Left hindlimb (tissue), 1 donor: ENCODE measurements around the gene WDR43.

Experiments used
- DNase-seq: peaks from one replicate; pipeline ENCODE4 v3.0.0-alpha.2; 2018

Gene WDR43

DNA sequence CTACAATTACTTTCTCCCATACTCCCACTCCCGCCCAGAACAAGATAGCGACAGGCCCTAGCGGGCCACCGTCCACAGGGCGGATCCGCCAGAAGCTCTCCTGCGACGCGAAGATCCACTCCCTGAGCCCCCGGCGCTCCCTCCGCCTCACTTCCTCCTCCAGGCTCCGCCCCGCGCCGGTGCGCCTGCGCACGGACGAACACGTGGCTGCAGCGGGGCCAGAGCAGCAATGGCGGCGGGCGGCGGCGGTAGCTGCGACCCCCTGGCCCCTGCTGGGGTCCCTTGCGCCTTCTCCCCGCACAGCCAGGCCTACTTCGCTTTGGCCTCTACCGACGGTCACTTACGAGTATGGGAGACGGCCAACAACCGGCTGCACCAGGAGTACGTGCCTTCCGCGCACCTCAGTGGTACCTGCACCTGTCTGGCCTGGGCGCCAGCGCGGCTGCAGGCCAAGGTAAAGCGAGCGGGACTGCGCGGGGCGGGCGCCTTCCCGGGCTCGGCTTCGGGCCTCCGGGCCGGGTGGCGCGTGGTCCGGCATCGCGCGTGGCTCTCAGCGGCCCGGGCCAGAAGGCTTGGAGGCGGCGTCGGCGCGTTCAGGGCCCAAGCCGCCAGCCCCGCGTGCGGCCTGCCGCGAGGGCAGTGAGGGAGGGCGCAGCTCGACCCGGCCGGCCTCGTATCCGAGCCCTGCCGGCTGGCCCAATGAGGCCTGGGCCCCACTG lies at the start of gene WDR43:
Gene WDR43 (plus strand): TSS at position 198 of the 719 bp plus-strand sequence. CDS start 32 bp downstream, at position 230.
- peak; percentile 98 for DNase-seq

DNA sequence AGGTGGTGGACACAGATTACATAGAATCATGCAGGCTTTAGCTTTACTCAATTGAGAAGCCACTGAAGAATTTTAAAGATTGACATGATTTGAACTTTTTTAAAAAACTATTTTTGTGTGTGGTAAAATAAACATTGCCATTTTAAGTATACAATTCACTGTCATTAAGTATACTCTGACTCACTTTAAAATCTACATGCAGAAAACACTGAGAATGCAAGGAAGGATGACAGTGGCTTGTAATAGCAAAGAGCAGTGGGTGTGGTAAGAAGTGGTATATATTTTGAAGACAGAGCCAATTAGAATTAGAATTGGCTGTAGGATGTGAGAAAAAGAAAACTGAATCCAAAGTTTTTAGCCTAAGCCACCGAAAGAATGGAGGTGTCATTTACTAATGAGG lies 39.3 kb upstream of the WDR43 start:
- no peak for DNase-seq

- DNase-seq, result no peak
These were observed 38.5 kb upstream of the WDR43 start for GRCh38 chr2:28855977-28856376.

- no peak for DNase-seq
These were observed 25.9 kb upstream of the WDR43 start for GRCh38 chr2:28868611-28869010.

- DNase-seq, result no peak
These were observed 24.8 kb upstream of the WDR43 start for GRCh38 chr2:28869494-28870145.

DNA sequence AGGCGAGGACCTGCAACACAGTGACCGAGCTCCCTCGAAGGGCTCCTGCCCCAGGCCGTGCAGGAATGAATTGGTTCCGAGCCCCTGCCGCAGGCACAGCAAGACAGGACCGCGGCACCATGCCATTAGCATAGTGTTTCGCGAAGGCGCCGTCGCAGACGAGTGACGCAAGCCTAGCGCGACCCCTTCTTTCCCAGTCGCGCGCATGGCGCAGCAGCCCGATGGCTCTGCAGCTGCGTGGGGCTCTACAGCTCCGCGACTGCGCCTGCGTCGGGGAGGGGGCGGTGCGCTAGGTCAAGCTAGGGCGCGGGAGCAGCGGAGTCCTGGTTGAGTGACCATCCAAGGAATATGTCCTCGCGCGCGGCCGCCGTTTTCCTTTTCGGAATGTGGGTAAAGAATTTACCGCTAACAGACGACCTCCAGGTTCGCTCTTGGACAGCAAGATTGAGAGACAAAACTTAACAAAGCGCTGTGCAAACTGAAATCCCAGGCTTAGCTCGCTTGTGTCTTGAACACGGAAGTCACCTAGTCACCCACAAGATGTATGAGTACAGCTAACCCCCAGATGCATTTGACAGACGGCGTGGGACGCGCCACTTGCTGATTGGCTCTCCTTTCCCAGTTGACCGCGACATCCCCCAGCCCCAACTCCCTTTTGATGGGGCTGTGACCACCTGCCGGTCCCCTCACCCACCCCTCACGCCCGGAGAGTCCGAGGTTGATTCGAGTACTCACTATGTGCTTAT lies 24.1 kb upstream of the WDR43 start, which contains the start of gene TRMT61B:
Gene TRMT61B (minus strand): TSS at position 164 of the 746 bp plus-strand sequence. CDS start 32 bp downstream, at position 132.
- peak; percentile 96 for DNase-seq

- DNase-seq, result no peak
These were observed 22.8 kb upstream of the WDR43 start for GRCh38 chr2:28871620-28872019.

- DNase-seq, result no peak
These were observed 14.3 kb upstream of the WDR43 start for GRCh38 chr2:28880193-28880592.

GRCh38 chr2:28893488-28893887 lies 979 bp upstream of the WDR43 start:
- no peak for DNase-seq

- peak; percentile 51 for DNase-seq
These were observed 874 bp downstream of the WDR43 start for GRCh38 chr2:28895189-28895893.

- DNase-seq, result no peak
These were observed 2.4 kb downstream of the WDR43 start for GRCh38 chr2:28896906-28897305.

DNA sequence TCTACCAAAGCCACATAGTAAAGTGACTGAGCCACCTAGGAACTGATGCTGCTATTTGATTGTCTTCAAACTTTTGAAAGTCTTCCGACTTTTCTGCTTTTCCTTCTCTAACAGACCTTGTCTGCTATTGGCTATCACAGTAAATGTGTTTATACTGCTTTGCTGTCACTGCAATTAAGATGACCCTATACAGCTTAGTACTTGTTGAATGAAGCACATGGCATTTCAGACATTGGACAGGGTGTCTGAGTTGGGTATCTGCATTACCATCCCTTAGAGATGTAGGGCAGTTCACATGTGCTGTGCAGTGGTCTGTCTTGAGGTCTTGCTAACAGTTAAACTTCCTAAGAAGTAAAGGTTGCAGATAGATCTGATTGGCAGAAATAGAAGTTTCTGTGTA lies 3.6 kb downstream of the WDR43 start:
- no peak for DNase-seq

GRCh38 chr2:28901202-28901601 lies 6.7 kb downstream of the WDR43 start:
- DNase-seq, result no peak

DNA sequence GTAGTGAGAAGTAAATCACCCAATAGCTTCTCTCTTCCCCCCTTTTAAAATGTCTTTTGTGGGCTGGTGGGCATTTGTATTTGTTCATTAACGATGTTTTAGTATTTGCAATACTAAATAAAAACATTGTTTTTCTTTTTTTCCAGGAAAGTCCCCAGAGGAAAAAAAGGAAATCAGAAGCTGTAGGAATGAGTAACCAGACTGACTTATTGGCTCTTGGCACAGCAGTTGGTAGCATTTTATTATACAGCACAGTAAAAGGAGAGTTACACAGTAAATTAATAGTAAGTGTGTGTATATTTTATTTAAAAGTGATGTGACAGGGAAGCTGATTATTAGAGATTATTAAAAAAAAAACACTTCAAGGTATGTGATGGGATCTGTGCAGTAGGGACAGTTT lies 7.4 kb downstream of the WDR43 start:
- no peak for DNase-seq

DNA sequence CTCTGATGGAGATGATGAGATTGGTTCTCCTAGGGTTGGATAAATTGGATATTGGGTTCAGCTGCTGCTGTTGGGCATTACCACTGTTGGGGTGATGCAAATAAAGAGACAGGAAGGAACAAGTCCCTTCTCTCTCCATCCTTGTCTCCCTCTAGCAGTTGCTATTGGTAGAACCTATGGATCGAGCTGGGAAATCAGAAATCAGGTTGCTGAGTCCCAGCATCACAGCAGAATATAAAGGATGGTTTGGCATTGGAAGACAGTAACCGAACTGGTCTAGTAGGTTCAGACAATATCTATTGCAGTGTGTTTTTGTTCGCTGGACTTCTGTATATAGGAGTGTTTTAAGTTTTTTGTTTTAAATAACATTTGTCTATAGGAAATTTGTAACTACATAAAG lies 8.1 kb downstream of the WDR43 start:
- DNase-seq, result no peak

DNA sequence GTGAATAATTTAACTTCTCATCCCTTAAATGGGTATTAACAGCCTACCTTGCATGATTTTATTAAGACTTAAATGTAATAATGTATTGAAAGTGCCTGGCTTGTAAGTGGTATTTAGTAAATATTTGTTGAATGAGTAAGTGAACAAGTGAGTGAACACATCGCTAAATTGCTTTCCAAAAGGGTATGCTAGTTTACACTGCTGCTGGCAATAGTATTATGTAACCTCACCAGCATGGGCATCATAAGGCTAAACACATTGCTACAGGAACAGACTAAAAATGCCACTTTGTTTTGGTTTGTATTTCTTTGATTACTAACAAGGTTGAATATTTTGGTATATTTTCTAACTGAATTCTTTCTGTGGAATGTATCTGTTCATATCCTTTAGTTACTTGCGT lies 9.8 kb downstream of the WDR43 start:
- no peak for DNase-seq

DNA sequence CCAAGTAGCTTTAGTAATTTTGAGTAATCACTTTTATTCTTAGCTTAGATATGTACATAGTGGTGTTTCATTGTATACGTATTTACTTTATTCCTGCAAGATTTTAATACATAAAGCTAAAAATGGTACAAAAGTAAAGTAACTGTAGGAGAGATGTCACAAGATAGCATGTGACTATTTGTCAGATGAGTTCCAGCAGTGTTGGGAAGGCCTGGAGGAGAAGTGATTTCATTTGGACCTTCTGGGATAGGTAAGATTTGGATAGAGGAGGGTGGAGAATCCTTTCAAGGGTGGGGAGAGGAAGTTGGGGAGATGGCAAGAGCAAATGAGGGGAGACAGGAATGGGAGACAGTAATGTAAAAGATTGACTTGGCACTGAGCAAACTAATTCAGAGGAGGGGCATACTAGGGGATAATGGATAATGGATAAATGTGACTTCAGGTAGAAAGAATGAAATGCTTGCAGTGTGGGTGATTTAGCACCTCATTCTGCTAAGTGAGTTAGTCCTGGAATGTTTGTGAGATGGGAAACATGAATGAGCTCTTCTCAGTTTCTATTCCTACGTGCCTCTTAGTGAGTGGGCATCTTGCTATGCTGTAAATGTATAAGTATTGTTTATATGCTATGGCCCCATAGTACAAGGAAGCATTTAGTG lies 10.5 kb downstream of the WDR43 start:
- no peak for DNase-seq

GRCh38 chr2:28905533-28905932 lies 11.1 kb downstream of the WDR43 start:
- DNase-seq, result no peak

DNA sequence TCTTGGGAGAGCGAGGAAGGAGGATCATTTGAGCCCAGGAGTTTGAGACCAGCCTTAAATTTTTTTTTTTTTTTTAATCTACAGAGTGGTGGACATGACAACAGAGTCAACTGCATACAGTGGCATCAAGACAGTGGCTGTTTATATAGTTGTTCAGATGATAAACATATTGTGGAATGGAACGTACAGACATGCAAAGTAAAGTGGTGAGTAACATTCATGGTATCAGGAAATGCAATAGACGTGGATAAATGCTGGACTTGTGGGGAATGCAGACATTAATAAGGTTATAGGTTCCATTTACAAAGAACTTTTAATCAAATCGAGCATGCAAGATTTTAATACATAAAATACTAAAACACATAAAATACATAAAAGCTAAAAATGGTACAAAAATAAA lies 11.9 kb downstream of the WDR43 start:
- DNase-seq, result no peak

DNA sequence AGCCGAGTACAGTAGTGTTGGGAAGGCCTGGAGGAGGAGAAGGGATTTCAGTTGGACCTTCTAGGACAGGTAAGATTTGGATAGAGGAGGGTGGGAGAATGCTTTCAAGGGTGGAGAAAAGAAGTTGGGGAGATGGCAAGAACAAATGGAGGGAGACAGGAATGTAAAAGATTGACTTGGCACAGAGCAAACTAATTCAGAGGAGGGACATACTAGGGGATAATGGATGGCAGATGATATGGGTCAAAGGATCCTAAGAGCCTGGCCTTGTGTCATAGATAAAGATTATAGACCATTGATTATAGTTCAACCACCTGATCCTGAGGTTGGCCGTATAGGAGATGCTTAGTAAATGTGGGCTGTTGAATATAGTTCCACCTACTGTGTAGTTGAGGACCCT lies 12.4 kb downstream of the WDR43 start:
- no peak for DNase-seq

DNA sequence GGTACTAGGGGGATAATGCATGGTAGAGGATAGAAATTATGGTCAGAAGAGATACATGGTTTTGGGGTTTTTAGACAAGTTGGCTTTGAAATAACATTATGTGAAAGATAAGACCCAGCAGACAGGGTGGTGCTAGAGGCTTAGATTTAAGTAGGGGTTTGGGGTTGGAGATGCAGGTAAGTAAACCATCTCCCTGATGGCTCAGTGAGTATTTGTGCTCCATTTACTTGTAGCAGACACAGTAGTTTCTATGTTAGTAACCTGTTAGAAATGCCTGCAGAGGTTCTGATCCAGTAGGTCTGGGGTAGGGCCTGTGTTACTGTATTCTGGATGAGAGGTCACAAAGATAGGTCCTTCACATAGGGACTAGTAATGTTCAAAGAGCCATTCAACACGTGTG lies 13.7 kb downstream of the WDR43 start:
- no peak for DNase-seq

DNA sequence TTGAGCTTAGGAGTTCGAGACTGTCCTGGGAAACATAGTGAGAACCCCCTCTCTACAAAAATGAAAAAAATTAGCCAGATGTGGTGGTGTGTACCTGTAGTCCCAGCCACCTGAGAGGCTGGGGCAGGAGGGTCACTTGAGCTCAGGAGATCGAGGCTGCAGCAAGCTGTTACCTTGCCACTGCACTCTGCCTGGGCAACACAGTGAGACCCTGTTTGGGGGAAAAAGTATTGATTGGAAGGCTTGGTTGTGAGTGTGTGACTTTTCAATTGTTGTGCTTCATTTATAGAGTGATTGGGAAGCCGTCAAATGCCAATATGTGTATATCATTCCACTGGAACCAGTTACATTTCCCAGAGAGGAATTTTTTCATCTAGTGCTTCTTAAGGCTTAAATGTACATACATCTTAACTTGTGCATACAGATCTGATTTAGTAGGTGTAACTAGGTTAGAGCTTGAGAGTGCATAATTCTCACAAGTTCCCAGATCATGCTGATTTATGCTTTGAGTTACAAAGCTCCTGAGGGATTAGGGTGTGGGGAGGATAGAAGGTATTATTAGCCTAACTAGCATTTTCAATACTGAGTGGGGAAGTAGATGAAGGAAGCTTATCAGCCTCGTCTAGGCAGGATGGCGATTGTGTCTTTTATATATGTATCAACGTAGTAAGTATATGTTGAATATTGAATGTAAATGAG lies 15.3 kb downstream of the WDR43 start:
- no peak for DNase-seq
